ENCODE measurements around the gene RAVER1.

Gene RAVER1

DNA sequence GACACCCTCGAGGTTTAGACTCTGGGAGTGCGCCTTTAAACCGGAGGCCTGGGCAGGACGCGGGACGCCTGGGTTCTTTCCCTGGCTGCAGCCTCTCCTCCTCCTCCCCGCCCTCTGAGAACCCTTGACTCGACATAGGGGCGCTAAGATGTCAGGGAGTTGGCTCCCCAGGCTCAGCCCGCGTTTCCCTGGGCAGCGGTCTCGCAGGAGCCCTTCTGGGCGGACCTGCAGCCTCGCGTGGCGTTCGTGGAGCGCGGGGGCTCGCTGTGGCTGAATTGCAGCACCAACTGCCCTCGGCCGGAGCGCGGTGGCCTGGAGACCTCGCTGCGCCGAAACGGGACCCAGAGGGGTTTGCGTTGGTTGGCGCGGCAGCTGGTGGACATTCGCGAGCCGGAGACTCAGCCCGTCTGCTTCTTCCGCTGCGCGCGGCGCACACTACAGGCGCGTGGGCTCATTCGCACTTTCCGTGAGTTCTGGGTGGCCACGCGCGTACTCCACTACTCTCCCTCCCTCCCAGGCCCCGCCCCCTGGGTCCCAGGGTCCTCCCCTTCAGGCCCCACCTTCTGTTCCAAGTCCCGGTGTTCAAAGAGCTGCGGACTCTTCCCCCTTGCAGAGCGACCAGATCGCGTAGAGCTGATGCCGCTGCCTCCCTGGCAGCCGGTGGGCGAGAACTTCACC, 42.3 kb downstream of the RAVER1 start:
- TF ChIP-seq, protein P1, sequence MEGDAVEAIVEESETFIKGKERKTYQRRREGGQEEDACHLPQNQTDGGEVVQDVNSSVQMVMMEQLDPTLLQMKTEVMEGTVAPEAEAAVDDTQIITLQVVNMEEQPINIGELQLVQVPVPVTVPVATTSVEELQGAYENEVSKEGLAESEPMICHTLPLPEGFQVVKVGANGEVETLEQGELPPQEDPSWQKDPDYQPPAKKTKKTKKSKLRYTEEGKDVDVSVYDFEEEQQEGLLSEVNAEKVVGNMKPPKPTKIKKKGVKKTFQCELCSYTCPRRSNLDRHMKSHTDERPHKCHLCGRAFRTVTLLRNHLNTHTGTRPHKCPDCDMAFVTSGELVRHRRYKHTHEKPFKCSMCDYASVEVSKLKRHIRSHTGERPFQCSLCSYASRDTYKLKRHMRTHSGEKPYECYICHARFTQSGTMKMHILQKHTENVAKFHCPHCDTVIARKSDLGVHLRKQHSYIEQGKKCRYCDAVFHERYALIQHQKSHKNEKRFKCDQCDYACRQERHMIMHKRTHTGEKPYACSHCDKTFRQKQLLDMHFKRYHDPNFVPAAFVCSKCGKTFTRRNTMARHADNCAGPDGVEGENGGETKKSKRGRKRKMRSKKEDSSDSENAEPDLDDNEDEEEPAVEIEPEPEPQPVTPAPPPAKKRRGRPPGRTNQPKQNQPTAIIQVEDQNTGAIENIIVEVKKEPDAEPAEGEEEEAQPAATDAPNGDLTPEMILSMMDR (IDR thresholded peaks at IDR 0.05; ENCODE audit: low read depth, low read length), result no peak
- peak overlapping the region; percentile 69 for H3K4me3 ChIP-seq (ENCODE audit: low read depth, low read length)

DNA sequence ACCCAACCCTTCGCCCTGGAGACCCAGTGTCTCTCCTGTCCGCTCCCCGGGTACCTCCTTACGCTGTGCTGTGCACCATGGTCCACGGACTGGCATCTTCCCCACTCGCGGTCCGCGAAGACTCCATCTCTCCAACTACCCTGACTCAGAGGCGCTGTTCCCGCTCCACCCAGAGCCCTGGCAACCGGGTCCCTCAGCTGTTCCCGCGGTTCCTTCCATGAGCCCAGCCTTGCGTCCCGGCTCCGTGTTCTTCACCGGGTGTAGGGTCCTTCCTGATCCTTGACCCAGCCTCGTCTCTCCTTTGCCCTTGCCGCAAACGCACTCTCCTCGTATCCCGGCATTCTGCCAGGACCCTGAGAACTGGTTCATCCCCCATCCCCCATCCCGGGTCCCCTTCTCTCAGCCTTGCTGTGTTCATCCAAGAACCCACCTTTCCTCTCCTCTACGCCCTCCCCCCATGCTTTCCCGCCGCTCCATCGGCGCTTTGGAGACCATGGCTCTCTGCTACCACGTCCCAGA, 42.9 kb downstream of the RAVER1 start:
- peak overlapping the region; percentile 69 for H3K4me3 ChIP-seq (ENCODE audit: low read depth, low read length)
- TF ChIP-seq, protein P1 (IDR thresholded peaks at IDR 0.05; ENCODE audit: low read depth, low read length), result no peak

DNA sequence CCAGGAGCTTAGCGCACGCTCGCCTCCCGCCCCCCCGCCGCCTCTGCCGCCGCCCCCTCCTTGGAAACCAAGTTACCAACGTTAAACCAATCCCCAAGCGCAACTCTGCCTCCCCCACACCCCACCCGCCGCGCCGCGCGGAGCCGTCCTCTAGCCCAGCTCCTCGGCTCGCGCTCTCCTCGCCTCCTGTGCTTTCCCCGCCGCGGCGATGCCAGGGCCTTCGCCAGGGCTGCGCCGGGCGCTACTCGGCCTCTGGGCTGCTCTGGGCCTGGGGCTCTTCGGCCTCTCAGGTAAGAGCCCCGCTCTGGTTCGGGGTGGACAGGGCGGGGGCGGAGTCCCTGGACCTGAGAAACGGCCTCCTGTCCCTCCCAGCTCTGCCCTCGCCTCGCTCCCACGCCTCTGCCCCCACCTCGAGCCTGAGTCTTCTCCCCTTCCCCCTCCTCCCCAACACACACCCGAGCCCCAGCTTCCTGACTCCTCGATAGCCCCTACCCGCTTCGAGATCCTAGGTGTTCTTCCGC, 43.4 kb downstream of the RAVER1 start, which contains the start of gene ICAM5:
ICAM5 (plus strand) TSS at position 117 of the 521 bp plus-strand sequence; CDS start at position 209, 92 bp downstream.
- TF ChIP-seq, protein P1 (IDR thresholded peaks at IDR 0.05; ENCODE audit: low read depth, low read length), result no peak

GRCh38 chr19:10289167-10289835, 44.0 kb downstream of the RAVER1 start:
- H3K4me3 ChIP-seq (ENCODE audit: low read depth, low read length), result peak overlapping the region; percentile 69
- TF ChIP-seq, protein P1 (IDR thresholded peaks at IDR 0.05; ENCODE audit: low read depth, low read length), result no peak

More for the DNA sequence above, 43.4 kb downstream of the RAVER1 start, which contains the start of gene ICAM5:
- H3K4me3 ChIP-seq (ENCODE audit: low read depth, low read length), result peak within 1 kb of the TSS; percentile 69

DNA sequence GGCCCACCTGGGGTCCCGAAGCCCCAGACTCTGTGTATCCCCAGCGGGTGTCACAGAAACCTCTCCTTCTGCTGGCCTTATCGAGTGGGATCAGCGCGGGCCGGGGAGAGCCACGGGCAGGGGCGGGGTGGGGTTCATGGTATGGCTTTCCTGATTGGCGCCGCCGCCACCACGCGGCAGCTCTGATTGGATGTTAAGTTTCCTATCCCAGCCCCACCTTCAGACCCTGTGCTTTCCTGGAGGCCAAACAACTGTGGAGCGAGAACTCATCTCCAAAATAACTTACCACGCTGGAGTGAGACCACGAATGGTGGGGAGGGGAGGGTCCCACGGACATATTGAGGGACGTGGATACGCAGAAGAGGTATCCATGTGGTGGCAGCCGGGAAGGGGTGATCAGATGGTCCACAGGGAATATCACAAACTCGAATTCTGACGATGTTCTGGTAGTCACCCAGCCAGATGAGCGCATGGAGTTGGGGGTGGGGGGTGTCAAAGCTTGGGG, 44.6 kb downstream of the RAVER1 start:
- TF ChIP-seq, protein P1 (IDR thresholded peaks at IDR 0.05; ENCODE audit: low read depth, low read length), result no peak
- no peak overlapping the region for H3K4me3 ChIP-seq (ENCODE audit: low read depth, low read length)

DNA sequence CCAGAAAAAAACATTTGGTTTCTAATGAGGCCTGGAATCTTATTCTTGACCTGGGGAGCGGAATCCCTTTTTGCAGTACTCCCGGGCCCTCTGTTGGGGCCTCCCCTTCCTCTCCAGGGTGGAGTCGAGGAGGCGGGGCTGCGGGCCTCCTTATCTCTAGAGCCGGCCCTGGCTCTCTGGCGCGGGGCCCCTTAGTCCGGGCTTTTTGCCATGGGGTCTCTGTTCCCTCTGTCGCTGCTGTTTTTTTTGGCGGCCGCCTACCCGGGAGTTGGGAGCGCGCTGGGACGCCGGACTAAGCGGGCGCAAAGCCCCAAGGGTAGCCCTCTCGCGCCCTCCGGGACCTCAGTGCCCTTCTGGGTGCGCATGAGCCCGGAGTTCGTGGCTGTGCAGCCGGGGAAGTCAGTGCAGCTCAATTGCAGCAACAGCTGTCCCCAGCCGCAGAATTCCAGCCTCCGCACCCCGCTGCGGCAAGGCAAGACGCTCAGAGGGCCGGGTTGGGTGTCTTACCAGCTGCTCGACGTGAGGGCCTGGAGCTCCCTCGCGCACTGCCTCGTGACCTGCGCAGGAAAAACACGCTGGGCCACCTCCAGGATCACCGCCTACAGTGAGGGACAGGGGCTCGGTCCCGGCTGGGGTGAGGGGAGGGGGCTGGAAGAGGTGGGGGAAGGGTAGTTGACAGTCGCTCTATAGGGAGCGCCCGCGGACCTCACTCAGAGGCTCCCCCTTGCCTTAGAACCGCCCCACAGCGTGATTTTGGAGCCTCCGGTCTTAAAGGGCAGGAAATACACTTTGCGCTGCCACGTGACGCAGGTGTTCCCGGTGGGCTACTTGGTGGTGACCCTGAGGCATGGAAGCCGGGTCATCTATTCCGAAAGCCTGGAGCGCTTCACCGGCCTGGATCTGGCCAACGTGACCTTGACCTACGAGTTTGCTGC, 46.3 kb downstream of the RAVER1 start, which contains the start of gene ICAM4:
ICAM4 (plus strand) TSS at position 153 of the 935 bp plus-strand sequence; CDS start at position 211, 58 bp downstream.
- TF ChIP-seq, protein P1 (IDR thresholded peaks at IDR 0.05; ENCODE audit: low read depth, low read length), result no peak
- H3K4me3 ChIP-seq (ENCODE audit: low read depth, low read length), result no peak within 1 kb of the TSS

All from WI38 (cell line).